ENCODE data around the gene KCNK3. TPM values are rescaled to one million over a fixed set of nuclear protein-coding genes. Genes with fewer than 3 reads are reported as not detected.

KCNK3 gene
- polyA plus RNA-seq, 1 of the 3 experiments (the other 2 are of a cell fraction), result 0.16 TPM

DNA sequence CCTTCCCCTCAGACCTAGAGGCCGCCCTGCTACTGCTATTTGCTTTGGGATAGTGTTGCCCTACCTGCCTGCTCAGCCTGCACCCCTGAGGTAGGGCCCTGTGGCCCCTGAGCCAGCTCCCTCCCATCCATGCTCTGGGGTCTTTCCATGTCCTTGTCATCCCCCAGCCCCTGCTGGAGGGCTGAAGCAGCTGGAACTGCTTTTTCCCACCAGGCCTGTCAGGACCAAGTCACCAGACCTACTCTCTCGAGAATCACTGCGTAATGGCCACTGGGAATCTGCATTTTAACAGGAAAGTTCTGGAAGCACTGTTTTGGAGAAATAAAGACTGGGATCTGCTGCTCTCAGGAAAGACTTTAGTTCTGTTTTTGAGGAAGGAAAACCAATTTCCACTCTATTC, 51.3 kb downstream of the KCNK3 start (continued):
- TF ChIP-seq, protein P1, sequence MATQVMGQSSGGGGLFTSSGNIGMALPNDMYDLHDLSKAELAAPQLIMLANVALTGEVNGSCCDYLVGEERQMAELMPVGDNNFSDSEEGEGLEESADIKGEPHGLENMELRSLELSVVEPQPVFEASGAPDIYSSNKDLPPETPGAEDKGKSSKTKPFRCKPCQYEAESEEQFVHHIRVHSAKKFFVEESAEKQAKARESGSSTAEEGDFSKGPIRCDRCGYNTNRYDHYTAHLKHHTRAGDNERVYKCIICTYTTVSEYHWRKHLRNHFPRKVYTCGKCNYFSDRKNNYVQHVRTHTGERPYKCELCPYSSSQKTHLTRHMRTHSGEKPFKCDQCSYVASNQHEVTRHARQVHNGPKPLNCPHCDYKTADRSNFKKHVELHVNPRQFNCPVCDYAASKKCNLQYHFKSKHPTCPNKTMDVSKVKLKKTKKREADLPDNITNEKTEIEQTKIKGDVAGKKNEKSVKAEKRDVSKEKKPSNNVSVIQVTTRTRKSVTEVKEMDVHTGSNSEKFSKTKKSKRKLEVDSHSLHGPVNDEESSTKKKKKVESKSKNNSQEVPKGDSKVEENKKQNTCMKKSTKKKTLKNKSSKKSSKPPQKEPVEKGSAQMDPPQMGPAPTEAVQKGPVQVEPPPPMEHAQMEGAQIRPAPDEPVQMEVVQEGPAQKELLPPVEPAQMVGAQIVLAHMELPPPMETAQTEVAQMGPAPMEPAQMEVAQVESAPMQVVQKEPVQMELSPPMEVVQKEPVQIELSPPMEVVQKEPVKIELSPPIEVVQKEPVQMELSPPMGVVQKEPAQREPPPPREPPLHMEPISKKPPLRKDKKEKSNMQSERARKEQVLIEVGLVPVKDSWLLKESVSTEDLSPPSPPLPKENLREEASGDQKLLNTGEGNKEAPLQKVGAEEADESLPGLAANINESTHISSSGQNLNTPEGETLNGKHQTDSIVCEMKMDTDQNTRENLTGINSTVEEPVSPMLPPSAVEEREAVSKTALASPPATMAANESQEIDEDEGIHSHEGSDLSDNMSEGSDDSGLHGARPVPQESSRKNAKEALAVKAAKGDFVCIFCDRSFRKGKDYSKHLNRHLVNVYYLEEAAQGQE (IDR thresholded peaks at IDR 0.05; ENCODE audit: low read depth, low read length), result no peak
- TF ChIP-seq JUND (IDR thresholded peaks at IDR 0.05) (no peak), NFIC (IDR thresholded peaks at IDR 0.05; ENCODE audit: borderline replicate concordance) (no peak)
- TF ChIP-seq, protein P2, sequence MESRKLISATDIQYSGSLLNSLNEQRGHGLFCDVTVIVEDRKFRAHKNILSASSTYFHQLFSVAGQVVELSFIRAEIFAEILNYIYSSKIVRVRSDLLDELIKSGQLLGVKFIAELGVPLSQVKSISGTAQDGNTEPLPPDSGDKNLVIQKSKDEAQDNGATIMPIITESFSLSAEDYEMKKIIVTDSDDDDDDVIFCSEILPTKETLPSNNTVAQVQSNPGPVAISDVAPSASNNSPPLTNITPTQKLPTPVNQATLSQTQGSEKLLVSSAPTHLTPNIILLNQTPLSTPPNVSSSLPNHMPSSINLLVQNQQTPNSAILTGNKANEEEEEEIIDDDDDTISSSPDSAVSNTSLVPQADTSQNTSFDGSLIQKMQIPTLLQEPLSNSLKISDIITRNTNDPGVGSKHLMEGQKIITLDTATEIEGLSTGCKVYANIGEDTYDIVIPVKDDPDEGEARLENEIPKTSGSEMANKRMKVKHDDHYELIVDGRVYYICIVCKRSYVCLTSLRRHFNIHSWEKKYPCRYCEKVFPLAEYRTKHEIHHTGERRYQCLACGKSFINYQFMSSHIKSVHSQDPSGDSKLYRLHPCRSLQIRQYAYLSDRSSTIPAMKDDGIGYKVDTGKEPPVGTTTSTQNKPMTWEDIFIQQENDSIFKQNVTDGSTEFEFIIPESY (IDR thresholded peaks at IDR 0.05; ENCODE audit: borderline replicate concordance, low read depth), result no peak
- TF ChIP-seq, protein P3, sequence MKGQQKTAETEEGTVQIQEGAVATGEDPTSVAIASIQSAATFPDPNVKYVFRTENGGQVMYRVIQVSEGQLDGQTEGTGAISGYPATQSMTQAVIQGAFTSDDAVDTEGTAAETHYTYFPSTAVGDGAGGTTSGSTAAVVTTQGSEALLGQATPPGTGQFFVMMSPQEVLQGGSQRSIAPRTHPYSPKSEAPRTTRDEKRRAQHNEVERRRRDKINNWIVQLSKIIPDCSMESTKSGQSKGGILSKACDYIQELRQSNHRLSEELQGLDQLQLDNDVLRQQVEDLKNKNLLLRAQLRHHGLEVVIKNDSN (IDR thresholded peaks at IDR 0.05; ENCODE audit: borderline replicate concordance, low read depth), result no peak

DNA sequence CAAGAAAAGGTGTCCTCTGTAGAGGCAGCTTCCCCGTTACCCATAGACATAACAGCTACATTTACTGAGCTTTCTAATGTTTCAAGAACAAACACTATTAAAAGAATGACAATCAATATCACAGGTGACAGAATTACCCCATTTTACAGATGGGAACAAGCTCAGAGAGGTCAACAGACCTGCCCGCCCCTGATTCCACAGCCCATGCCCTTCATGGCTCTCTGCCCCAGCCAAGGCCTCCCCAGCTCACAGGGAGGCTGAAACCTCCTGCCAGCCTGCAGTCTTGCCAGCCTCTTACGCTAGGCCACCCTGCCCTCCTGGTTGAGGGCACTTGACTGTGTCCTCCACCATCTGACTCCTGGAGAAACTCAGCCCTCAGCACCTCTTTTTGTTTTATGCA, 52.4 kb downstream of the KCNK3 start:
- CTCF ChIA-PET, result interaction anchor here (0.7 to 22.3 kb wide), 40 partner anchors 10 to 625 kb away, joined by 3 to 944 read pairs (median 12); partner anchors contain the start of genes CIB4, KCNK3 and SLC35F6

More for the DNA sequence above, 52.4 kb downstream of the KCNK3 start:
- H3K4me2 ChIP-seq, result no peak overlapping the region
- H4K20me1 ChIP-seq (ENCODE audit: insufficient read depth), result no peaks in the 10 kb centered on the region
- H3K4me3 ChIP-seq (ENCODE audit: low read depth in 2 of 2, low read length in 1 of 2), result no peak overlapping the region
- no peaks in the 10 kb centered on the region for H3K36me3 ChIP-seq (replicated peaks in 1 of 2; ENCODE audit: control insufficient read depth in 1 of 2, insufficient read depth in 2 of 2, low read length in 1 of 2)
- 68% methylated on average over 3 of the region's 3 CpGs for WGBS (ENCODE audit: low lambda C conversion rate)
- no peaks in the 10 kb centered on the region for H3K27me3 ChIP-seq (ENCODE audit: insufficient read depth)
- peak; percentile 13 for DNase-seq
- POLR2A ChIA-PET, result interaction anchor here (1.3 kb wide), 1 partner anchor 167 kb away, joined by 5 read pairs; no protein-coding TSS in a partner anchor
- no peaks in the 10 kb centered on the region for H3K9me2 ChIP-seq
- no peak overlapping the region for H2AFZ ChIP-seq (ENCODE audit: low read depth)
- no peaks in the 10 kb centered on the region for H3K79me2 ChIP-seq (ENCODE audit: insufficient read depth)
- peaks cover 0 to 1% of the 10 kb centered on the region in 2 experiments; a peak in 1 of 4 replicates for H3K4me1 ChIP-seq (ENCODE audit: control insufficient read depth in 1 of 2, insufficient read depth in 2 of 2, low read depth in 1 of 2, low read length in 1 of 2)
- H3K9me3 ChIP-seq, result no peaks in the 10 kb centered on the region
- H3K9ac ChIP-seq, result no peak overlapping the region
- H3K27ac ChIP-seq (ENCODE audit: low read depth in 2 of 2, low read length in 1 of 2), result no peak overlapping the region
- no peaks in the 10 kb centered on the region for H3F3A ChIP-seq (replicated peaks; ENCODE audit: insufficient read depth)
- TF ChIP-seq FOSL2 (IDR thresholded peaks at IDR 0.05; ENCODE audit: borderline replicate concordance, low read depth) (no peak), EP300 (IDR thresholded peaks at IDR 0.05; ENCODE audit: borderline replicate concordance in 1 of 2, low read depth in 1 of 2, low read length in 1 of 2) (no peak), CHD2 (IDR thresholded peaks at IDR 0.05; ENCODE audit: low read length, partially characterized antibody) (no peak), POLR2AphosphoS5 (IDR thresholded peaks at IDR 0.05; ENCODE audit: low read depth, low read length) (no peak), FOXJ3 (CRISPR knock-in tag; IDR thresholded peaks at IDR 0.05) (no peak)

Data from SK-N-SH (cell line).